Measurements from ENCODE around the gene CYTH2. TPM values are rescaled to one million over a fixed set of nuclear protein-coding genes. Genes with fewer than 3 reads are reported as not detected.

The CYTH2 gene
- total and polyA plus RNA-seq, 2 of the 8 experiments (the other 6 are each of a cell fraction or from before 2014, with no cell fraction given): 43.7 to 71.4 TPM

GRCh38 chr19:48436586-48436985 is 32.6 kb upstream of the CYTH2 start:
- POLR2A ChIA-PET (ENCODE audit: partially characterized antibody): interaction anchor here (0.7 to 1.8 kb wide), 4 partner anchors 16 to 36 kb away, joined by 3 to 5 read pairs (median 4); no protein-coding TSS in a partner anchor

More at GRCh38 chr19:48436586-48436985, 32.6 kb upstream of the CYTH2 start:
- no peak overlapping the region for H2BK5ac ChIP-seq (ENCODE audit: low read depth, low read length)
- no peak overlapping the region for H3K4ac ChIP-seq (replicated peaks; ENCODE audit: insufficient read length, low read depth, low read length)
- H3K9me3 ChIP-seq (ENCODE audit: insufficient read depth in 2 of 2, low read depth in 1 of 2, low read length in 1 of 2): no peaks in the 10 kb centered on the region
- 94% methylated on average over 5 of the region's 5 CpGs; no CpG with 5 or more reads in 1 of the 2 experiments for WGBS, 2 experiments (ENCODE audit: extremely low coverage in 1 of 2, insufficient coverage in 1 of 2, insufficient read length in 1 of 2, insufficient replicate concordance in 2 of 2, low coverage in 1 of 2, low lambda C conversion rate in 2 of 2, missing lambda C conversion rate in 1 of 2)
- H3K14ac ChIP-seq (ENCODE audit: insufficient read length): no peak overlapping the region
- H3K56ac ChIP-seq (replicated peaks; ENCODE audit: insufficient read length, low read depth, low read length): no peak overlapping the region
- no peaks in the 10 kb centered on the region for H3K23me2 ChIP-seq (ENCODE audit: low read depth, low read length)
- no peak overlapping the region for H4K91ac ChIP-seq (replicated peaks; ENCODE audit: insufficient read length, low read length)
- H2BK120ac ChIP-seq (replicated peaks; ENCODE audit: low read depth, low read length): no peak overlapping the region
- H3K23ac ChIP-seq (ENCODE audit: insufficient read length): no peak overlapping the region
- H3K79me2 ChIP-seq (ENCODE audit: control insufficient read depth in 1 of 2, insufficient read depth in 2 of 2, low read length in 2 of 2): no peaks in the 10 kb centered on the region
- H3K27ac ChIP-seq (ENCODE audit: low read depth, low read length): no peak overlapping the region
- no peak overlapping the region for H2AK5ac ChIP-seq (ENCODE audit: low read depth, low read length)
- TF ChIP-seq KDM1A (IDR thresholded peaks at IDR 0.05; ENCODE audit: borderline replicate concordance, low read length) (0 out of 2 replicates have a peak, but pooled peaks have one; percentile 19), CEBPB (IDR thresholded peaks at IDR 0.05; ENCODE audit: low read depth, low read length) (no peak), FOSL1 (IDR thresholded peaks at IDR 0.05; ENCODE audit: insufficient read depth, low read depth, low read length) (no peak), SIRT6 (IDR thresholded peaks at IDR 0.05; ENCODE audit: low read length) (no peak), SIN3A (conservative IDR thresholded peaks at IDR 0.05 in 1 of 2, IDR thresholded peaks at IDR 0.05 in 1 of 2; ENCODE audit: low read depth in 1 of 2, low read length in 2 of 2) (no peak), HDAC2 (IDR thresholded peaks at IDR 0.05; ENCODE audit: borderline replicate concordance in 1 of 2, low read depth in 2 of 2, low read length in 2 of 2) (no peak), TBP (IDR thresholded peaks at IDR 0.05; ENCODE audit: low read depth, low read length) (no peak)
- H3K18ac ChIP-seq (ENCODE audit: extremely low read depth, low read length): no peak overlapping the region
- H4K5ac ChIP-seq (ENCODE audit: insufficient read length, low read depth, low read length): no peak overlapping the region
- H3K4me3 ChIP-seq (ENCODE audit: extremely low read depth in 1 of 4, insufficient read depth in 2 of 4, low read depth in 3 of 4, low read length in 4 of 4): no peak overlapping the region
- H3K4me2 ChIP-seq (ENCODE audit: insufficient read depth in 1 of 2, low read depth in 2 of 2, low read length in 2 of 2): no peak overlapping the region
- H2BK12ac ChIP-seq (ENCODE audit: low read depth, low read length): no peak overlapping the region
- no peak for FAIRE-seq
- no peak overlapping the region for H2BK15ac ChIP-seq (ENCODE audit: low read length)
- DNase-seq (ENCODE audit: low read depth in 1 of 2, low spot score in 2 of 2): no peak
- no peak overlapping the region for H2AFZ ChIP-seq (ENCODE audit: low read length)
- H3K9ac ChIP-seq (replicated peaks in 1 of 4; ENCODE audit: extremely low read depth in 1 of 4, low read depth in 3 of 4, low read length in 3 of 4): no peak overlapping the region; a peak in 1 of 7 replicates
- no peaks in the 10 kb centered on the region for H4K20me1 ChIP-seq (replicated peaks in 1 of 2; ENCODE audit: control insufficient read depth in 1 of 2, insufficient read depth in 2 of 2, low read length in 2 of 2)
- no peaks in the 10 kb centered on the region for H3K4me1 ChIP-seq (replicated peaks in 1 of 4; ENCODE audit: control insufficient read depth in 3 of 4, insufficient read depth in 4 of 4, low read length in 3 of 4)
- H4K8ac ChIP-seq (ENCODE audit: extremely low read depth, insufficient read depth, low read length): no peak overlapping the region
- H2BK20ac ChIP-seq (ENCODE audit: low read length): no peak overlapping the region
- CTCF ChIA-PET (ENCODE audit: partially characterized antibody): interaction anchor here (1.1 kb wide), 1 partner anchor 45 kb away, joined by 8 read pairs; the partner anchor contains the start of gene KDELR1
- H3K36me3 ChIP-seq (ENCODE audit: control insufficient read depth in 2 of 4, insufficient read depth in 4 of 4, low read length in 3 of 4): no peaks in the 10 kb centered on the region; a peak in 1 of 8 replicates
- H3K27me3 ChIP-seq (replicated peaks in 1 of 4; ENCODE audit: control insufficient read depth in 3 of 4, extremely low read depth in 1 of 4, insufficient read depth in 3 of 4, low read length in 3 of 4): no peaks in the 10 kb centered on the region
- no peaks in the 10 kb centered on the region for H3K79me1 ChIP-seq (ENCODE audit: low read depth, low read length)
